ENCODE results near the gene UROC1. TPM values are rescaled to one million over a fixed set of nuclear protein-coding genes. Genes with fewer than 3 reads are reported as not detected.

The UROC1 gene
- total and polyA plus RNA-seq, 2 experiments from 2014 or later: not detected

- no peak overlapping the region for H3K4me3 ChIP-seq
- no peak for TF ChIP-seq JUNB (IDR thresholded peaks at IDR 0.05; ENCODE audit: unreplicated experiment)
- TF ChIP-seq, protein P1, sequence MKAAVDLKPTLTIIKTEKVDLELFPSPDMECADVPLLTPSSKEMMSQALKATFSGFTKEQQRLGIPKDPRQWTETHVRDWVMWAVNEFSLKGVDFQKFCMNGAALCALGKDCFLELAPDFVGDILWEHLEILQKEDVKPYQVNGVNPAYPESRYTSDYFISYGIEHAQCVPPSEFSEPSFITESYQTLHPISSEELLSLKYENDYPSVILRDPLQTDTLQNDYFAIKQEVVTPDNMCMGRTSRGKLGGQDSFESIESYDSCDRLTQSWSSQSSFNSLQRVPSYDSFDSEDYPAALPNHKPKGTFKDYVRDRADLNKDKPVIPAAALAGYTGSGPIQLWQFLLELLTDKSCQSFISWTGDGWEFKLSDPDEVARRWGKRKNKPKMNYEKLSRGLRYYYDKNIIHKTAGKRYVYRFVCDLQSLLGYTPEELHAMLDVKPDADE (IDR thresholded peaks at IDR 0.05): no peak
- TF ChIP-seq CREB1 (CRISPR knock-in tag; IDR thresholded peaks at IDR 0.05; ENCODE audit: low read depth): no peak
- TF ChIP-seq STAT1 (IDR thresholded peaks at IDR 0.05; ENCODE audit: unreplicated experiment): no peak
- no peak for TF ChIP-seq ZNF331 (CRISPR knock-in tag; IDR thresholded peaks at IDR 0.05; ENCODE audit: low read depth)
- no peak for TF ChIP-seq EZH2phosphoT487 (IDR thresholded peaks at IDR 0.05; ENCODE audit: unreplicated experiment)
- TF ChIP-seq, protein P2, sequence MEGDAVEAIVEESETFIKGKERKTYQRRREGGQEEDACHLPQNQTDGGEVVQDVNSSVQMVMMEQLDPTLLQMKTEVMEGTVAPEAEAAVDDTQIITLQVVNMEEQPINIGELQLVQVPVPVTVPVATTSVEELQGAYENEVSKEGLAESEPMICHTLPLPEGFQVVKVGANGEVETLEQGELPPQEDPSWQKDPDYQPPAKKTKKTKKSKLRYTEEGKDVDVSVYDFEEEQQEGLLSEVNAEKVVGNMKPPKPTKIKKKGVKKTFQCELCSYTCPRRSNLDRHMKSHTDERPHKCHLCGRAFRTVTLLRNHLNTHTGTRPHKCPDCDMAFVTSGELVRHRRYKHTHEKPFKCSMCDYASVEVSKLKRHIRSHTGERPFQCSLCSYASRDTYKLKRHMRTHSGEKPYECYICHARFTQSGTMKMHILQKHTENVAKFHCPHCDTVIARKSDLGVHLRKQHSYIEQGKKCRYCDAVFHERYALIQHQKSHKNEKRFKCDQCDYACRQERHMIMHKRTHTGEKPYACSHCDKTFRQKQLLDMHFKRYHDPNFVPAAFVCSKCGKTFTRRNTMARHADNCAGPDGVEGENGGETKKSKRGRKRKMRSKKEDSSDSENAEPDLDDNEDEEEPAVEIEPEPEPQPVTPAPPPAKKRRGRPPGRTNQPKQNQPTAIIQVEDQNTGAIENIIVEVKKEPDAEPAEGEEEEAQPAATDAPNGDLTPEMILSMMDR (conservative IDR thresholded peaks at IDR 0.05; ENCODE audit: low read depth in 2 of 2): no peak
- no peak for TF ChIP-seq NANOG (IDR thresholded peaks at IDR 0.05; ENCODE audit: borderline replicate concordance)
- TF ChIP-seq REST (IDR thresholded peaks at IDR 0.05; ENCODE audit: unreplicated experiment): no peak
- no peak for TF ChIP-seq ZNF114 (CRISPR knock-in tag; IDR thresholded peaks at IDR 0.05)
- TF ChIP-seq, protein P3, sequence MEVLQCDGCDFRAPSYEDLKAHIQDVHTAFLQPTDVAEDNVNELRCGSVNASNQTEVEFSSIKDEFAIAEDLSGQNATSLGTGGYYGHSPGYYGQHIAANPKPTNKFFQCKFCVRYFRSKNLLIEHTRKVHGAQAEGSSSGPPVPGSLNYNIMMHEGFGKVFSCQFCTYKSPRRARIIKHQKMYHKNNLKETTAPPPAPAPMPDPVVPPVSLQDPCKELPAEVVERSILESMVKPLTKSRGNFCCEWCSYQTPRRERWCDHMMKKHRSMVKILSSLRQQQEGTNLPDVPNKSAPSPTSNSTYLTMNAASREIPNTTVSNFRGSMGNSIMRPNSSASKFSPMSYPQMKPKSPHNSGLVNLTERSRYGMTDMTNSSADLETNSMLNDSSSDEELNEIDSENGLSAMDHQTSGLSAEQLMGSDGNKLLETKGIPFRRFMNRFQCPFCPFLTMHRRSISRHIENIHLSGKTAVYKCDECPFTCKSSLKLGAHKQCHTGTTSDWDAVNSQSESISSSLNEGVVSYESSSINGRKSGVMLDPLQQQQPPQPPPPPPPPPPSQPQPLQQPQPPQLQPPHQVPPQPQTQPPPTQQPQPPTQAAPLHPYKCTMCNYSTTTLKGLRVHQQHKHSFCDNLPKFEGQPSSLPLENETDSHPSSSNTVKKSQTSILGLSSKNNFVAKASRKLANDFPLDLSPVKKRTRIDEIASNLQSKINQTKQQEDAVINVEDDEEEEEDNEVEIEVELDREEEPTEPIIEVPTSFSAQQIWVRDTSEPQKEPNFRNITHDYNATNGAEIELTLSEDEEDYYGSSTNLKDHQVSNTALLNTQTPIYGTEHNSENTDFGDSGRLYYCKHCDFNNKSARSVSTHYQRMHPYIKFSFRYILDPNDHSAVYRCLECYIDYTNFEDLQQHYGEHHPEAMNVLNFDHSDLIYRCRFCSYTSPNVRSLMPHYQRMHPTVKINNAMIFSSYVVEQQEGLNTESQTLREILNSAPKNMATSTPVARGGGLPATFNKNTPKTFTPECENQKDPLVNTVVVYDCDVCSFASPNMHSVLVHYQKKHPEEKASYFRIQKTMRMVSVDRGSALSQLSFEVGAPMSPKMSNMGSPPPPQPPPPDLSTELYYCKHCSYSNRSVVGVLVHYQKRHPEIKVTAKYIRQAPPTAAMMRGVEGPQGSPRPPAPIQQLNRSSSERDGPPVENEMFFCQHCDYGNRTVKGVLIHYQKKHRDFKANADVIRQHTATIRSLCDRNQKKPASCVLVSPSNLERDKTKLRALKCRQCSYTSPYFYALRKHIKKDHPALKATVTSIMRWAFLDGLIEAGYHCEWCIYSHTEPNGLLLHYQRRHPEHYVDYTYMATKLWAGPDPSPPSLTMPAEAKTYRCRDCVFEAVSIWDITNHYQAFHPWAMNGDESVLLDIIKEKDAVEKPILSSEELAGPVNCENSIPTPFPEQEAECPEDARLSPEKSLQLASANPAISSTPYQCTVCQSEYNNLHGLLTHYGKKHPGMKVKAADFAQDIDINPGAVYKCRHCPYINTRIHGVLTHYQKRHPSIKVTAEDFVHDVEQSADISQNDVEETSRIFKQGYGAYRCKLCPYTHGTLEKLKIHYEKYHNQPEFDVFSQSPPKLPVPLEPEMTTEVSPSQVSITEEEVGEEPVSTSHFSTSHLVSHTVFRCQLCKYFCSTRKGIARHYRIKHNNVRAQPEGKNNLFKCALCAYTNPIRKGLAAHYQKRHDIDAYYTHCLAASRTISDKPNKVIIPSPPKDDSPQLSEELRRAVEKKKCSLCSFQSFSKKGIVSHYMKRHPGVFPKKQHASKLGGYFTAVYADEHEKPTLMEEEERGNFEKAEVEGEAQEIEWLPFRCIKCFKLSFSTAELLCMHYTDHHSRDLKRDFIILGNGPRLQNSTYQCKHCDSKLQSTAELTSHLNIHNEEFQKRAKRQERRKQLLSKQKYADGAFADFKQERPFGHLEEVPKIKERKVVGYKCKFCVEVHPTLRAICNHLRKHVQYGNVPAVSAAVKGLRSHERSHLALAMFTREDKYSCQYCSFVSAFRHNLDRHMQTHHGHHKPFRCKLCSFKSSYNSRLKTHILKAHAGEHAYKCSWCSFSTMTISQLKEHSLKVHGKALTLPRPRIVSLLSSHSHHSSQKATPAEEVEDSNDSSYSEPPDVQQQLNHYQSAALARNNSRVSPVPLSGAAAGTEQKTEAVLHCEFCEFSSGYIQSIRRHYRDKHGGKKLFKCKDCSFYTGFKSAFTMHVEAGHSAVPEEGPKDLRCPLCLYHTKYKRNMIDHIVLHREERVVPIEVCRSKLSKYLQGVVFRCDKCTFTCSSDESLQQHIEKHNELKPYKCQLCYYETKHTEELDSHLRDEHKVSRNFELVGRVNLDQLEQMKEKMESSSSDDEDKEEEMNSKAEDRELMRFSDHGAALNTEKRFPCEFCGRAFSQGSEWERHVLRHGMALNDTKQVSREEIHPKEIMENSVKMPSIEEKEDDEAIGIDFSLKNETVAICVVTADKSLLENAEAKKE (CRISPR knock-in tag; IDR thresholded peaks at IDR 0.05): no peak
- no peak for TF ChIP-seq POLR2AphosphoS5 (IDR thresholded peaks at IDR 0.05; ENCODE audit: low read depth)
- TF ChIP-seq EZH2 (IDR thresholded peaks at IDR 0.05; ENCODE audit: low read depth, unreplicated experiment): no peak
- peaks cover 46% of the 10 kb centered on the region for H3K36me3 ChIP-seq (ENCODE audit: insufficient read depth)
- H3K27me3 ChIP-seq (ENCODE audit: insufficient read depth): no peaks in the 10 kb centered on the region
- Mint-ChIP-seq H3K4me1 (no peaks in the 10 kb centered on the region), H3K27ac (no peak overlapping the region), H3K27me3 (ENCODE audit: insufficient read depth, low read depth, poor library complexity) (peaks cover 8% of the 10 kb centered on the region), H3K4me3 (no peak overlapping the region), H3K9me3 (no peaks in the 10 kb centered on the region), H3K36me3 (ENCODE audit: low read depth) (peaks cover 81% of the 10 kb centered on the region)
- H3K4me2 ChIP-seq: no peak overlapping the region
- H3K27ac ChIP-seq (ENCODE audit: low read depth): no peak overlapping the region
- peaks cover 39% of the 10 kb centered on the region for H3K79me2 ChIP-seq (replicated peaks; ENCODE audit: insufficient read depth)
- no peaks in the 10 kb centered on the region for H3K9me2 ChIP-seq (ENCODE audit: insufficient read depth)
- no peaks in the 10 kb centered on the region for H3K4me1 ChIP-seq (ENCODE audit: insufficient read depth)
- no peak overlapping the region for H2AFZ ChIP-seq
- ATAC-seq (no peak), DNase-seq (ENCODE audit: low spot score) (no peak)
- H4K20me1 ChIP-seq (replicated peaks; ENCODE audit: insufficient read depth): peaks cover 32% of the 10 kb centered on the region
- no peaks in the 10 kb centered on the region for H3F3A ChIP-seq (replicated peaks; ENCODE audit: low read depth)
Observed at GRCh38 chr3:126464494-126464893, 53.1 kb downstream of the UROC1 start.
